ENCODE measurements around the gene DGKE.

GRCh38 chr17:56801459-56802178, 32.3 kb upstream of the DGKE start:
- TF ChIP-seq CTCF (IDR thresholded peaks at IDR 0.05): no peak
- no peak for TF ChIP-seq POLR2A (IDR thresholded peaks at IDR 0.05)
